NB4 (cell line): Measurements from ENCODE around the gene GRAMD4.

Source experiments
- CTCF ChIP-seq: IDR thresholded peaks from one replicate; pipeline ENCODE4 v1.5.1; 2012; ENCODE audit warnings: low read depth, low read length
- MAX ChIP-seq: IDR thresholded peaks from 2 replicates; pipeline ENCODE4 v1.6.1; 2011; ENCODE audit warnings: low read depth, low read length
- MYC ChIP-seq: IDR thresholded peaks from 2 replicates; pipeline ENCODE4 v1.6.1; 2011; ENCODE audit warnings: low read depth, low read length

- no peak for TF ChIP-seq CTCF
- TF ChIP-seq MYC = no peak
- TF ChIP-seq MAX = no peak
Observed at GRCh38 chr22:46701262-46701661, 81.1 kb downstream of the GRAMD4 start.
